Activated effector memory CD4-positive, alpha-beta T cell treated with anti-CD3 and anti-CD28 coated beads, Interleukin-2, amount 50 U/mL, for 16 hours (primary cell): Measurements from ENCODE around the gene PAMR1.

ENCODE experiments used
- DNase-seq: peaks from one replicate; pipeline ENCODE4 v3.0.0-alpha.2; 2020

The PAMR1 gene

GRCh38 chr11:35491231-35491871 lies 34.1 kb downstream of the PAMR1 start:
- DNase-seq, result no peak

DNA sequence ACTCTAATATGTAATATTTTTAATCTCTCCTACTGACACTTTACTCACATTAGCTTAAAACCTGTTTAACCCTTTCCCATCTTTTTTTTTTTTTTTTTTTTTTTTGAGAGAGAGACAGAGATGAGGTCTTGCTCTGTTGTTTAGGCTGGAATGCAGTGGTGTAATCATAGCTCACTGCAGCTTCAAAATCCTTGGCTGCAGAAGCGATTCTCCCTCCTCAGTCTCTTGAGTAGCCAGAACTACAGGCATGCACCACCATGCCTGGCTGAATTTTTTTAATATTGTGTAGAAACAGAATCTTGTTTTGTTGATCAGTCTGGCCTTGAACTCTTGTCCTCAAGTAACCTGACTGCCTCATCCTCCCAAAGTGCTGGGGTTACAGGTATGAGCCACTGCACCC lies 37.3 kb downstream of the PAMR1 start:
- no peak for DNase-seq

GRCh38 chr11:35487532-35488078 lies 37.8 kb downstream of the PAMR1 start:
- DNase-seq, result no peak

- no peak for DNase-seq
Observed at GRCh38 chr11:35486934-35487333, 38.5 kb downstream of the PAMR1 start.

GRCh38 chr11:35486446-35486845 lies 39.0 kb downstream of the PAMR1 start:
- DNase-seq, result no peak

- DNase-seq, result peak; percentile 89
Observed at GRCh38 chr11:35485656-35486322, 39.6 kb downstream of the PAMR1 start.

DNA sequence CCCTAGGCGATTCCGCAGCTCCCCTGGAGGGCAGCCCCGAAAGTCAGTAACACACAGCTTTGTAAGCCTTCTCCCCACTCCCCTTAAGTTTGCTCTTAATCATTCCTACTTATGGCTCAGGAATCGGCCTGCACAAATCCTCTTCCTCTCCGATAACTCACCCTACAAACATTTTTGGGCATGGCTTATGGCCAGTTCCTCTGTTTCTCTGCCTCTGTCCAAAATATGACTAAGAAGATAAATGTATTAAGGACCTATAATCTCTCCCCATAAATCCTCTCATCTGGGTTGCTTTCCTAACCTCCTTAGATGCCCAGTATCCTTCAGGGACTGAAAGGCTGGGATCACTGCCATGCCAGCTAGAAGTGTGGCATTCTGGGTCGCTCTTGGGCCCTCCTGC lies 41.0 kb downstream of the PAMR1 start:
- DNase-seq, result no peak

- no peak for DNase-seq
Observed at GRCh38 chr11:35483131-35483820, 42.1 kb downstream of the PAMR1 start.

- no peak for DNase-seq
Observed at GRCh38 chr11:35479731-35480130, 45.7 kb downstream of the PAMR1 start.

GRCh38 chr11:35478471-35479091 lies 46.8 kb downstream of the PAMR1 start:
- DNase-seq, result no peak

- no peak for DNase-seq
Observed at GRCh38 chr11:35477901-35478300, 47.5 kb downstream of the PAMR1 start.

- DNase-seq, result no peak
Observed at GRCh38 chr11:35474688-35475087, 50.7 kb downstream of the PAMR1 start.

DNA sequence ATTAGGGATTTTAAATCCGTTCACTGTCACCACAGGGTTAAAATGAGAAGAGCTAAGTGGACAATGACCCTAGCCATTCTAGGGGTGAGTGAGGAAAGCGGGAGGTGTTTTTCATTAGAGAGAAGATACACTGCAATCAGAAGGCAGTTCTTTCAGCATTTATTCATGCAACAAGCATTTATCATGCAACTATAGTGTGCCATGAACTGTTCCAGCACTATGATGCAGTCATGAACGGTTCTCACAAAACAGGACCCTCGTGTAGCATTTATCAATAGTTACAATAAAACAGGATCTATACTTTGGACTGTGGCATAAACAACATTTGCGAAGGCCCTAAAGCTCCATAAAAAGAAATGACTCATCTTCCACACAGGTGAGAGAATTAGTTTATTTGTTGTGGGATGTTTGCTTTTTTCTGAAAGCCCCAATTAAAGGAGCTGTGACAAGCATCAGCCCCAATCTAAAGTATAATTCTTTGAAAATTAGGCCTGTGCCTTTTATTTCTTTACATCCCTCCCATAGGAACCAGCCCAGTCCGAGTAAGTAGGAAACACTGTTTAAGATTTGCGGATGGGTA lies 51.5 kb downstream of the PAMR1 start:
- no peak for DNase-seq

- no peak for DNase-seq
Observed at GRCh38 chr11:35470616-35471015, 54.8 kb downstream of the PAMR1 start.

GRCh38 chr11:35466058-35466457 lies 59.4 kb downstream of the PAMR1 start:
- DNase-seq, result no peak

- DNase-seq, result no peak
Observed at GRCh38 chr11:35464308-35464707, 61.1 kb downstream of the PAMR1 start.

- DNase-seq, result no peak
Observed at GRCh38 chr11:35463331-35463751, 62.1 kb downstream of the PAMR1 start.

- no peak for DNase-seq
Observed at GRCh38 chr11:35461917-35462538, 63.4 kb downstream of the PAMR1 start.

- no peak for DNase-seq
Observed at GRCh38 chr11:35459489-35459888, 65.9 kb downstream of the PAMR1 start.

DNA sequence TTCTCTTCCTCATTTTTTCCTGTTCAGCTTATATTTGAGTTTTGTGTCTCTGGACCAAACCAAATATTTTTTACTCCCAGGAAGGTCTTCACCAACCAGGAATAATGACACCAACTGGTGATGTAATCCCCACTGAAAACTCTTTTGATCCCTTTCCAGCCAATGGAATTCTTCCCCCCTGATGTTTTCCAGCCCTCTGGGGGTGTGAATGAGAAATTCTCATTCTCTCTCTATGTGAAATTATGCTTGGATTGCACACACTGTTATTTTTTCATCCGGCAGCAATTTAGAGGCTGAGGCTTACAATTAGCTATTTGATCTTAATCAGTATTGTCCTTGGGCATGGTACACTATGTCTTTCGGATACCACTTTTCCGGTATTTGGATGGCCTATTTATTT lies 66.6 kb downstream of the PAMR1 start:
- no peak for DNase-seq

DNA sequence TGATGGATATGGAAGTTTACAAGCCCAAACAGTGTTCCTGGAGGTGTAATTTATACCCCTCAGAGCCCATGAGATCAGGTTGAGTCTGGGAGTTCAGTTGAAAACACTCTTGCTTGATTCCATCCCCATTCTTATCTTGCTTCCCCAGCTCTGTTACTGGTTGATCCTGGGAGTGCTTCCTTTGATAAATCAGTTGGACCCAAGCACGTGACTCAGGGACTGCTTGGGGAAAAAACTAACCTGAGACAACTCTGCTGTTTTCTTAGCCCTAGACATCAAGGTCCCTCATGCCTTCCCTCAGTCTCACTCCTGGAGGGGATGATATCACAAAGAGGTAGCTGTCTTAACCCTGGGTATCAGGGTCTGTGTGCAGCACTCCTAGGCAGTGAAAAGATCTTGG lies 71.1 kb downstream of the PAMR1 start:
- no peak for DNase-seq

DNA sequence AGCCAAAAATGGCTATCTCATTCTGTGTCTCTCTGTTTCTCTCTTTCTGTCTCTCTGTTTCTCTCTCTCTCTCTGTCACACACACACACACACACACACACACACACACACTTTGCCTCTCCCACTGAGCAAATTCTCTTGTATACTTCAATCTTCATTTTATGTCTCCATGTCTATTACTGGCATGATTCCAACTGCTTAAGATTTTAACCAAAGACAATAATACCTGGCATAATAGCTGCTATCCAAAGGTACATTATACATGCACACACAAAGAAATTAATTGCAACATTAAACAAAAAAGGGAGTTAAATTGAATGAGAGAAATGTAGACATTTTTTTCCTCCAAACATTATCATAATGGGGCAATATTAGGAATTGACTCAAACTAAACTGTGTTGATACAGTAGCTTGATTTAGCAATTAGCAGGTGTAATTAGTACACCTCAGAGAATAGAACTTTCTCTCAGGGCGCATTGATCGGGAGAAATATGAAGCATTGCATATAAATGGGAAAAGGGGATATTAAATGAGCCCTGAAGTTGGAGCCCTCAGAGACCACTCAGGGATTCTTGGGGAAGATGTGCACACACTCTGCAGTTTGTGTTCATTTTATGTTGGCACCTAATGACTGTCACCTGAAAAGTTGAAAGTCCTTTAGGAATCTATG lies 88.7 kb downstream of the PAMR1 start:
- no peak for DNase-seq
